Activated CD8-positive, alpha-beta memory T cell treated with anti-CD3 and anti-CD28 coated beads, Interleukin-2, amount 50 U/mL, for 1 hour (primary cell): ENCODE data around the gene EPAS1.

Source experiments
- DNase-seq: peaks from one replicate; pipeline ENCODE4 v3.0.0-alpha.2; 2020; ENCODE audit errors: extremely low read depth

Gene EPAS1

DNA sequence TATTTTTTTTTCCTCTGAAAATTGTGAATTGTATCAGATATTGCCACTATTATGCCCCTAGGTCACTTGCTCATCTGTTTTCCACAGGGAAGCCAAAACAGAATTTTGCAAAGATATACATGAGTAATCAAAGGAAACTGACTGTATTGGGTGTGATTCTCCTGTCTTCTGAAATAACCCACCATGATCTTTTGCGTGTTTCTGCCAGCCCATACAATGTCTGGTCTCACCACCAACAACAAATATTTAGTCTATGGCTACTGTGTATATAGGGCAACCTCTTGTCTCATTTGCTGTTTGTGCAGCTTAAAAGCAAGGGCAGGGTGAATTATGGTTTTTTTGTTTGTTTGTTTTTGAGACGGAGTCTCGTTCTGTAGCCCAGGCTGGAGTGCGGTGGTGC, 26.5 kb downstream of the EPAS1 start:
- DNase-seq, result no peak

DNA sequence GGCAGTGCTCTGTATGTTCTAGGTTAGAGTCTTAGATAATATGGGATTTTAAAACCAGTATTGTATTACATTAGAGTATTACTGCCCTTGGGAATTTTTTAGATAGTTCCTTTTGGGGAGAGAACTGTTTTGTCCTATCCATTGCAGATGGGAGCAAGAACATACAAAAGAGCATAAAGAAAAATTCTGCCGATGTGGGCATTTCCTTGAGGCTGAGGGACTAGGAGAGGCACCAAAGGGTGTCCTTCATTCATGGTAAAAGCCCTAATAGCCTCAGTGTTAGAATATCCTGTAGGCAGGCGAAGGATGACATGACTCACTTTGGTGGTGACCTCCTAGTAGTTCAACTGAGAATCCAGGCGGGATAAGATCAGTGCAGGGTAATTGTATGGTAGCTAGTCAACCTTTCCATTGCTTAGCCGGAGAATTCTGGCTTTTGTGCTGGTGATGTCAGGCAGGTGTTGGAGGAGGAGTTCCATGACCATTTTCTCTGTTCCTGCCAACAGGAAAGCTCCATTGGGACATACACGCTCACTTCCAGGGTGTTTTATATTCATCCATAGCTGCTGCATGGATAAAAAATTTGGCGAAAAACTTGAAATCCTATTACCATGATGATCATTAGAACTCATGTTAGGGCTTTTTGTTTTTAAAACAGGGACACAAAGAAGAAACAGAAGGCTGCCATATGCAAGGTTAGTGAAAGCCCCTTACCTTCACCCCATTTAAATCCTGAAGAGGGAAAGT, 28.1 kb downstream of the EPAS1 start:
- no peak for DNase-seq

DNA sequence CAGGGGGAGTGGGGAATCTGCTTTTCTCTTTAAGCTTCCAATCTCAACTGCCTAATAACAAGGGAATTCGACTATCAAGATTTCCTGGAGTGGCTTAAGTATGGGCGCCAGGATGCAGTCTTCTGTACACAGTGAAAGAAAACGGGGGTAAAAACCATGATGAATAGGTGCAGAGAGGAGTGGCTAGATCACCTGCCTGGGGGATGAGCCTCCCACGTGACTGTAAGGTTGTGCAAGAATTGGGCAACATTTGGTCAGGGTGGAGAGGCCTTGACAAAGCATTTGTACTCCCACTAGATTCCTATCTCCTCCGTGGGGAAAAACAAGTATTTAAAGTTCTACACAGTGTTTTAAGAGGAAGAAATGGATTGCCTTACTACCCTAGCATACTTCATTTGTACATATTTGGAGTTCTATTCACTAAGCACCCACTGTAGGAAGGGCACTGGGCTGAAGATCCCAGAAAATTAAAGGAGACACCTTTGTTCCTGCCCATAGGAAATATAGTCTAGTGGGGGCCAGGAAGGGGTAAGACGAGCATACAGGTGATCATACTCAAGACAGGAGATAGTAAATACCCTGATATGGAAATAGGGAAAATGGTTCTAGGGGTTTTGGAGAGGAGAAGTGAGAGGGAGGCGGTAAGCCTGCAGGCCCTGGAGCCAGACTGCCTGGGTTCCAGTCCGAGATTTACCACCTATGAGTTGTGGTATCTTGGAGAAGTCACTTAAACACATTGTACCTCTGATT, 29.2 kb downstream of the EPAS1 start:
- no peak for DNase-seq

DNA sequence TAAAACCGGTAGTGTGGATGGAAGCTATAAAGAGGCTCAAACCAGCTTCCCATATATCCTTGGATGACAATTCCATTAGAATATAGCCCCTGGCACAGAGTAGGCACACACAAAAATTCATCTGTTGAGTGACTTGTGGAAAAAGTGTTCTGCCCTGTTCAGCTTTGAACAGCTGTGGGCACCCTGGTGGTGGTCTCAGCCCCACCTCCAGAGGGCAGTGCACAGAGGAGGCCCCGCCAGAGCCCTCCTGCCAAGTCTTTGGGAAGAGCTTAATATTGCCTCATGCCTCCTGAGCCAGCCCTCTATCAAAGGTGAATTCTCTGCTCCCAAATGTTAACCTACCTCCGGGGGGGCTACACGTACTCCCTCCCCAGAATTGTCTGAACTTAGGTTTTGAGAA, 30.4 kb downstream of the EPAS1 start:
- no peak for DNase-seq

DNA sequence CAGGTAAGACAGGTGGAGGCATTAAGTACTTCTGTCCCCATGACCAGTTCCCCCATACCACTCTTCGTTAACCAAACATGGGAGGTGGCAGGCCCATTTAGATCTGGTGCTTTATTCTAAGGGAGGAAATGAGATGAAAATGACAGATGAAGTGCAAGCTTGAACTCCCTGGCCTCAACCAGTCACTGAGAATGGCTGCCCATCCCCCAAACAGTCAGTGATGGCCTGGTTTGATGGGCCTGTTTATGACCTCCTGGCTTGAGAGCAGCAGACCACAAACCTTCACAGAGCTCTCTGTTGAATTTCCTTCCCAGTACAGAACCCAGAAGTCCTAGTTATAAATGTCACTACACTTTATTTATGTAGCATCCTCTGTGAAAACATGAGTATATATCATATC, 31.1 kb downstream of the EPAS1 start:
- no peak for DNase-seq

DNA sequence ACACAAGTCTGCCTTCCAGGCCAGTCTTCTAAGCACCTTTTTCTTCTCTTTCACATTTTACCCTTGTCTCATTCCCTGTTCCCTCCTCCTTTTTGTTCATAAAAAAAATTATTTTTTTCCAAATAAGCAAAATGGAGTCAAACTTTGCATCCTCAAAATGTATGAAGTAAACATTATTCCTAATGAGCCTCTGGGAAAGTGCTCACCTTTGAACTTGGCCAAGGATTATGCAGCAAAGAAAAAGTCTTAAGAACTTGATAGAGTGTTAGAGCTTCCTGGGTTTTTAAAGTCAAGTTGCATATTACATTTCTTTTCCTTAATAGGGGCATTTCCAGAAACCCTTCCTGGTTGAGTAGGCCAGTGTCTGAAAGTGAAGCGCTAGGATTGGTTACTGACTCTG, 31.6 kb downstream of the EPAS1 start:
- no peak for DNase-seq

DNA sequence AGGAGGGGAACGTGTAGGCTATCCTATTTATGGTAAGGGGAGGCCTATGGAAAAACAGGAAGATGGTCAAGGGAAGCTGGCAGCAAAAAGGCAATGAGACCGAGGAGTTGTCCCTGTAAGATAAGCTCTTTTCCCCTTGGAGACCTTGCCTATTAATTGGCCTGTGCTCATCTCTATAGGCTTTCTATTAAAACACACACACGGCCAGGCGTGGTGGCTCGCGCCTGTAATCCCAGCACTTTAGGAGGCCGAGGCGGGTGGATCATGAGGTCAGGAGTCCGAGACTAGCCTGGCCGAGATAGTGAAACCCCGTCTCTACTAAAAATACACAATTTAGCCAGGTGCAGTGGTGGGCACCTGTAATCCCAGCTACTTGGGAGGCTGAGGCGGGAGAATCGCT, 32.1 kb downstream of the EPAS1 start:
- DNase-seq, result no peak

DNA sequence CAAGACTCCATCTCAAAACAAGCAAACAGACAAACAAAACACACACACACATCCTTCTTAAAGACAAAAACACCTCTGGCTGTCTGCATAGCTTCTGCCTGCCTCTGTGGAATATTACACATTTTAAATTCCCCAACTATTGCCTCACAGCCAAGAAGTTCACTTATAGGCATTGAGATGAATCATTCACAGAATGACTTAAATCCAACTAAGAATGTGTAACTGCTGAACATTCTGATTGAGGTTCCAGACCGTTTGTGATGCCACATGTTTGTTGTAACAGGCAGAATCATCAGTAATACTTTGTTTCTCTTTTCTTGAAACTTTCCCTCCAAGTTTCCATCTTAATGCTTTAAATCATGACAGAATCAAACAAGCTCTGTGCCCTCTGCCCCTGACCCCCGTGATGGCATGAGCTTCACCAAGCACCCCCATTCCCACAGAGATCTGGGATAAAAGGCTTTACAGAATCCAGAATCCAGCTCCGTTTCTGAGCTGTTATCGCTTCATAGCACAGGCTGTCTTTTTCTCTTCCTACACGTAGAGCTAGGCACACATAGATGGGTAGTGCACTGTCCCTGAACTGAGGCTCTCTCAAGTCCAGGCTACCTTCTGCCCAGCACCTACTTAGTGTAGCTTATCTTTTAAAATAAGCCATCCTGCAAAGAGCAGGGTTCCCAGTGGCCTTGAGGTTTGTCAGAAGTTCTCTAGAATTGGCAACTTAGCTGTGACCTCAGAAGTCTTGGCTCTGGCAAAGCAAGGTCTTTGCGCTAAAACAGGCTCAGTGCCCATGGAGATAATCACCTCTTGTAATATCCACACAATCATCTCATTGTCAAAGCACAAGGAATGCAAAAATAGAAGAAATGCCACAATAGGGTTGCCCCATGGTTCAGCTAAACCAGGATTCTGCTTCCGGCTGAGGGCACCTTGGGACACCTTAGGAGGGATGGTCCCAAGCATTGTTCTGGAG, 32.9 kb downstream of the EPAS1 start:
- DNase-seq, result no peak

DNA sequence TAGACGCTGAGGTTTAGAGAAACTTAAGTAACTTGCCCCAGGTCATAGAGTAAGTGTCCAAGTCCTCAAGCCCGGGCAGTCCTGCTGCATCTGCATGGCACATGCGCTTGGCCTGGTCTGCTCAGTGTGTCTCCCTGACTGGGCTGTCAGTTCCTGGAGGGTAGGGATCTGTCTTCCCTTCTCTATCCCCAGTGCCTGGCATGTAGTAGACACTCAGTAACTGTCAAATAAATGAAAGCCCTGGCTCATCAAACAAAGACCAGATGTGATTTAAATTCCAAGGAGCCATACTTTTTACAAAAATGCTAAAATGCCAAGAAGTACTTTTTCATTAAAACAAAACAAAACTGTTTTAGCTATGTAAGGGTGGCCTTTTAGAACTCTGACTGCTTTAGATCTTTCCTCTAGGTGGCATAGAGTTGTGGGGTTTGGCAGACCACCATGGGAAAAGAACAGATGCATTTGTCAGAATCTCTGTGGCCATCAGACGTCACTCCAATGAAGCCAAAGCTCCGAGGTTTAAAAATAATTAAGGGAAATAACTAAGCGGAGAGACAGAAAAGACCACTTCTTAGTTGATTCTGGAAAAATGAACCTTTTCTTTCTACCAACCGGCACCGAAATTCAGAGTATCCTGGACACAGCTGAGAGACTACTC, 34.0 kb downstream of the EPAS1 start:
- DNase-seq, result no peak

DNA sequence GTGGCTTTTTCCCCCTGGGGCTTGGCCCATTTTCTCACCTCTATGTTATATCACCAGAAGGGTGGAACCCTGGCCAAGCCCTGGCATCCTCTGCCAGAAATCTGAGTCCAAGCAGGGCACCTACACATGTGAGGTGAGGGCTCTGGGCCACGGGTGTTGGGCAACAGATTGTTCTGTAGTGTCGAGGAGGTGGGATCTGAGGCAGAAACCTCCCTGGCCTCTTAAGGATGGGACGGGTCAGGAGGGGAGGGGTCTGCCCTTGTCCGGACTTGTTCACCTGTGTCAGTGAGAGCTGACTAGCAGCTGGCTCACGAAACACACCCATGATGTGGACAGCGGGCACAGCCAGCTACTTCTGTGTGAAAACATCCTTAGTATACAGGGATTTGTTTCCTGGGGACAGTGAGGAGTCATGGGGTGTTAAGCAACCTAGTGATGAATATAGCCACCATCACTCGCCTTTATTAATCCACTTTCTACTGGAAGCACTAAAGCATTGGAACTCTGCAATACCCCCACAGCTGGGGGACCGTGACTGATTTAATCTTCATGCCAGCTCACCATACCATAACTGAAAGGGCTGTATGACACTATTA, 35.6 kb downstream of the EPAS1 start:
- no peak for DNase-seq

DNA sequence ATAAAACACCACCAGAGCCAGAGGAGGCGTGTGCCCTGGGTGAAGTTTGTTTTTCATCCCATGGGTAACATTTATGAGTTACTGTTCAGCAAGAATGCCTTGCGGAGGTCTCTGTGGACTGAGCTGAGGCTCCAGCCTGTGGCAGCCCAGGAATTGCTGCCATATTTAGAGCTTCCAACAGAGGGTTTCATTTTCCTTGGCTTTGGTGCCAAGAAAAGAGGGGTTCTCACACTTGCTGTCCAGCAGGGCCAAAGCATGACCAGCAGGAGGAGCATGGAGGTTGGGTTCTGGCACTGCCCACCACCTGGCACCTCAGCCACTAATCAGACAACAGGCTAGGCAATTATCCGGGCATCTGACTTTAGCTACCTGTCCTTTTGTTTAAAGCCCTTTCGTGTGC, 36.7 kb downstream of the EPAS1 start:
- DNase-seq, result no peak

DNA sequence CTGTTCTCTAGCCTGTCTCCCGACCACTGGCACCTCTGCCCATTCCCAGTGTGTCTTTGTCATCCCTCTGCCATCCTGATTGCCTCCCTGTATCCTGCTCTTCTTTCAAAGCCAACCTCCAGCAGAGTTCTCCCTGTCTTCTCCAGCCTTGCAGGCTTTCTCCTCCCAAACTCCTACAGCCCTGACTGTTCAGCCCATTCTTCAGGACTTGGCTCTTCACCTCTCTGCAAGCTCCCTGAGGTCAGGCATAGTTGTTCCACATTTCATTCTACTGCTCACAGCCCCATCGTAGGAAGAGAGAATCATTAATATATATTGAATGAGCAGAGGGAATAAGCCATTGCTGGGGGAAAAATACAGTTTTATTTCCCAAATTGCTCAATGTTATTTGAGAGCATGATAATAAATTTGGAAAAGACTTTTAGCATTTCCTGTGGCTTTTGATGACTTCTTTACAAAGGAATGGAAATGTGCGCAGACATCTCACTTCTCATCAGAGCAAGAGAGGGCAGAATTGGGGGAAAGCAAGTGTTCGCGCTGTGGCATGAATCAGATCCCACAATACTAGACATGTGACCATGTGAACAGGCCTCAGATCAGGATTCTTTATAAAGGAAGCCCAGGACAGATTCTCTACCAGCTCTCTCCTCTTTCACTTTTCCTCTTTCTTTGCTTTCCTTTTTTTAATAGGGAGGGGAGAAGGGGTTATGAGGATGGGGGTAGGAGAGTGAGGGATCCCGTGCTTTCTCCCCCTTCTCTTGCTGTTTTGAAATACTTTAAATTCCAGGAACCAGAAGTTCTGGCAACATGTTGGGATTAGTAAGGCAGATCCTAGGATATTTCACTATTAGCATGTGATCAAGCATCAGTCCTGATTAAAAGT, 37.4 kb downstream of the EPAS1 start:
- DNase-seq, result no peak

DNA sequence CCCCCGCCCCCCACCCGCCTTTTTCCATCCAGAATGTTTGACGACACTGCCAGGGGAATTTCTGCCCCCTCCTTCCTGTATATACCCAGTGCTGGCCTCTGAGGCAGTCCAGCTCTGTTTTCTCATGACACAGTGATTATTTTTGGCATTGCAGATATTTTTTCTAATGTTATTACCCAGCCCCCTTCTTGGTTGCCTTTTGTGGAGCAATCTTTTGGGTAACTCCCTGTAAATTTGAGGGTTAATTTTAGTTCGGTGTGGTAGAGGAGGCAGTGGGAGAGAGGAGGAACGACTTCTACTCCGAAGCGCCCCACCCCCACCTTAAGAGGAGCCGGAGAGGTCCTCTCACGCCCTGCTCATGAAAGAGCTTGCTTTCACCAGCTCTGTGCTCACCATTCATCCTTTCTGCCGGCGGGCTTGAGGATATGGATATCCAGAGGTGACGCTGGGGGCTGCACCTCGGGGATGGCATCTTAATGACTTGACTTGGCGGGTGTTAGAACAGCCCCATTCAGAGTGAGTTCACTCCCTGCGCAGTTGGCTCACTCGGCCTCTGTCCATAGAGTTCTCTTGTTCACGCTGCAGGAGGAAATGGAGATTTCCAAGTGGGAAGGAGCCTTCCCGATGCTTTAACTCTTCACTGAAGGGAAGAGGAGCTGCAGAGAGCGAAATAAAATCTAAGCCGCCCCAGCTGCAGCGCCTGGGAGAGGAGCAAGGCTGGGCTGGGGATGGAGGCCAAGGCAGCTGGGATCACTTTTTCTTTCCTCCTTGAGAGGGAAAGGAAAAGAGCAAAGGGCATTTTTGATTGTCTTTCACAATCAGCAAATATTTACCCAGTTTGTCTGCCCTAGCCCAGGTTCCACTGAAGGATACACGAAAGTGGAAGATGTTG, 38.4 kb downstream of the EPAS1 start:
- no peak for DNase-seq

DNA sequence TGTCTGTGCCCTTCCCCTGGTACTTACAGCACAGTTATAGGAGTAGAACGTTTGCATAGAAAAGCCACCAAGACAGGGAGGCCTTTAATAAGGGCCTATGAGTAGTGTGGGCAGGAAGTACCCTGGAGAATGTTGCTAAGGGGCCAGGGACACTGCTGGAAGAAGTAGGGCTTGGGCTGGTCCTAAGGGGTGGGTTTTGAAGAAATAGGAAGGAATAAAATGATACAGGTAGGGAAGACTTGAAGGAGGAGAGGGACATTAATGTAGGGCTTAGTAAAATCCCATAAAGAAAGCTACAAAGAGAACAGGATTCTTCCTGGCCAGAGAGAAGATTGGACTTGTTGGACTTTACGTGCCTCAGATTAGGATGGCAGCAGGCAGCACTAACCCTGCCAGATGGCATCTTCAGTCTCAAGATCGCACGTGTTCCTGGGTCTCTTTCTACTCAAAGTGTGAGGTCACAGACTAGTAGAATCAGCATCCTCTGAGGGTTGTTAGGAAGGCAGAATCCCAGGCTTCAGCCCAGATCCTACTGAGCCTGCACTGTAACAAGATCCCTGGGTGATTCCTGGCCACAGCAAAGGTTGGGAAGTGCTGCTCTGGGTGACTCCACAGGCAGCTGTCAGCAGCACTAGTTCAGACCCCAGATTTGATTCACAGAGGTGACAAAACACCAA, 39.2 kb downstream of the EPAS1 start:
- DNase-seq, result no peak

DNA sequence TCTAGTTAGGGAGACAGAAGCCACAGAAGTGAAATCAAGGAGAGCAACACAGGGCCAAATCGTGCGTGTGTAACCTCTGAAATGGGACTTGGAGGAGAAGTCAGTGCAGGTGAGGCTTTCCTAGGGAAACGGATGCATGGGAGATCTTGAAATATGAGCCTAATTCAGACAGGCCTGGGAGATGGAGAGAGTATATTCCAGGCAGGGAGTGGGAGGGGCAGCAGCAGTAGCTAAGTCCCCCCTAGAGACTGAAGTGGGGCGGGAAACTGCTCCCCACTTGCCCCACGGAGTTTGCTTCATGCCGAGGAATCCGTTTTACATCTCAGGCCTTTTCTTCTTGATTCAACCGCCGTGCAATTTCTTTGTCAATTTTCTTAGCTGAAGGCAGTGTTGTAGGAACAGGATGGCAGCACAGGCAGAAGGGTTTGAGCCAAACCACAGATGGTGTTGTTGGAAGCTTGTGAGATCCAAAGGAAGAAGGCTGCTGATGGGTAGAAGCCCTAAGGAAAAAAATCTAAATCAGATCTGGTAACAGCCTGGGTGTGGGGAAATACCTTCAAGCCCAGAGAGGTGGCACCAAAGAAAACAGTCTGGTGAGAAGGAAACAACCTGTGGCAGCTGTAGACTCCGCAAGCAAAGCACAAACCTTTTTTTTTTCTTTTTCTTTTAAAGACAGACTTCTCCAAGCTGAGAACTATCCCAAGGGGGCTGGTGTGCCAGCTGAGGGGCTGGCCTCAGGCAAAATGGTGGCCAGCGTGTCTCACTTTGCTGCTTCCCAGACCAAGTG, 40.2 kb downstream of the EPAS1 start:
- DNase-seq, result no peak

DNA sequence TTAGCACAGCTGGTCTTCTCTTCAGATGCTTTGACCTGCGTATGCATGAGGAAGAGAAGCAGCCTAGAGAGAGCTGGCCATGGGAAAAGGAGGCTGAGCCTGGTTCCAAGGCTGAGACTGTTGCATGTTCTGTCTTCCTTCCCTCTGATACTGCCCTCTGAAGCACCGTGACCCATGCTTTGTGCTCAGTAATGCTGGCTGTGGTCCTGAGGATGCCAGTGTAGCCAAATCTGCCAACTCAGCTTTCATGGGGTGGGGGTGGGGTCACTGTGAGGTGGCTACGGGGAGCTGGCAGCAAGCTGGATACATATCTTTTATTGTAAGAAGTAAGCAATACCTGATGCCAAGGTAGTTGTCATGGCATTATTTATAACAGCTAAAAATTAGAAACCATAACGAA, 41.5 kb downstream of the EPAS1 start:
- DNase-seq, result no peak

DNA sequence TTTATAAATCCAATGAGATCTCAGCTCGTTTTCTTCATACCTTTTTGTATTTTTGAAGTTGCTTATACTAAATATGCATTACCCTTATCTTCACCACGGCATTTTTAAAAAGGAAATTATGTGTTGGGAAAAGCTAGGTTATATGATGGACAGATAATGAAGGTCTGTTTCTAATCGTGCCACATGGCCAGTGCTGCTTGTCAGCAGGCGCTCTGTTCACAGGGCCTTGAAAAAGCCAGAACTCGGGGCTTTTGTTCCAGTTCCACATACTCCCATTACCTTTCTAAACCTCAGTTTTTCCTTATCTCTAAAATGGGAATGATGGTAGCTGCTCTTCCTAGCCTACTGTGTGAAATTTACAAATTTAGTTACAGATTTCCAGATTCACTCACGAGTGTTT, 42.0 kb downstream of the EPAS1 start:
- no peak for DNase-seq
